Common myeloid progenitor, CD34-positive (primary cell): Measurements from ENCODE around the gene RAB8A.

ENCODE experiments used
- CTCF ChIA-PET: fragments of 350-600 bp; sonication (Branson Sonifier 250); formaldehyde crosslinking; loops from one replicate; lab custom pipeline; 2021; ENCODE audit warnings: antibody characterized with exemption; lab: Charles Lee
- POLR2A ChIA-PET: fragments of 350-600 bp; sonication (Branson Sonifier 250); formaldehyde crosslinking; loops from one replicate; lab custom pipeline; 2021; ENCODE audit warnings: antibody characterized with exemption; lab: Charles Lee
- DNase-seq, 3 donors: peaks; one replicate each; pipeline versions ENCODE4 v3.0.0 to v3.0.0-alpha.2; 2013
- H3K27ac ChIP-seq, 2 experiments: 1 replicate in 1 of 2; 2 replicates in 1 of 2; pipeline ENCODE4 v1.7.0; 2013; ENCODE audit warnings: inconsistent platforms in 2 of 2, low read length in 2 of 2, mild to moderate bottlenecking in 2 of 2, low read depth in 1 of 2, moderate library complexity in 1 of 2; ENCODE audit not compliant: severe bottlenecking in 2 of 2, insufficient read depth in 1 of 2, poor library complexity in 1 of 2
- H3K27me3 ChIP-seq, 5 experiments: replicated peaks in 2 of 5; 1 replicate in 3 of 5; 2 replicates in 2 of 5; pipeline versions ENCODE4 v1.6.1 to v1.7.0; 2013; ENCODE audit warnings: low read length in 4 of 5, mild to moderate bottlenecking in 2 of 5, moderate library complexity in 2 of 5, inconsistent platforms in 1 of 5; ENCODE audit not compliant: insufficient read depth in 5 of 5, control insufficient read depth in 4 of 5
- H3K36me3 ChIP-seq, 4 experiments: 1 replicate in 2 of 4; 2 replicates in 2 of 4; pipeline versions ENCODE4 v1.6.1 to v1.7.0; 2013; ENCODE audit warnings: low read length in 3 of 4, control low read depth in 1 of 4, mild to moderate bottlenecking in 1 of 4; ENCODE audit not compliant: control insufficient read depth in 4 of 4, insufficient read depth in 4 of 4
- H3K4me1 ChIP-seq, 4 experiments: 1 replicate in 3 of 4; 2 replicates in 1 of 4; pipeline versions ENCODE4 v1.6.1 to v1.7.1; 2013; ENCODE audit warnings: low read length in 3 of 4, mild to moderate bottlenecking in 3 of 4, control low read depth in 1 of 4, inconsistent platforms in 1 of 4, moderate library complexity in 1 of 4; ENCODE audit not compliant: control insufficient read depth in 4 of 4, insufficient read depth in 4 of 4; ENCODE audit errors: control extremely low read depth in 1 of 4
- H3K4me3 ChIP-seq, 7 experiments: 1 replicate in 4 of 7; 2 replicates in 3 of 7; pipeline versions ENCODE4 v1.5.1 to v1.7.0; 2013; ENCODE audit warnings: mild to moderate bottlenecking in 7 of 7, low read length in 6 of 7, moderate library complexity in 6 of 7, inconsistent platforms in 2 of 7, low read depth in 2 of 7, control low read depth in 1 of 7; ENCODE audit not compliant: insufficient read depth in 4 of 7, control insufficient read depth in 1 of 7; ENCODE audit errors: extremely low read depth in 1 of 7
- H3K9me3 ChIP-seq, 5 experiments: 1 replicate in 4 of 5; 2 replicates in 1 of 5; pipeline versions ENCODE4 v1.6.1 to v1.7.1; 2013; ENCODE audit warnings: low read length in 4 of 5, mild to moderate bottlenecking in 2 of 5, inconsistent platforms in 1 of 5, low read depth in 1 of 5, moderate library complexity in 1 of 5; ENCODE audit not compliant: control insufficient read depth in 4 of 5, insufficient read depth in 2 of 5; ENCODE audit errors: control extremely low read depth in 1 of 5
- WGBS: methylation state at CpG from one replicate; pipeline ENCODE4 v1.1.5; 2013; ENCODE audit not compliant: insufficient coverage; 5-methylcytosine and 5-hydroxymethylcytosine counted together

Gene RAB8A

GRCh38 chr19:16146112-16146511 lies 34.4 kb downstream of the RAB8A start:
- WGBS, result 61% methylated on average over 4 of the region's 5 CpGs

GRCh38 chr19:16148443-16149229 lies 36.9 kb downstream of the RAB8A start:
- ChIA-PET POLR2A (interaction anchor here (0.7 kb wide), 1 partner anchor 10 kb away, joined by 4 read pairs; no protein-coding TSS in a partner anchor), CTCF (interaction anchor here (1.2 to 1.9 kb wide), 4 partner anchors 9 to 107 kb away, joined by 3 to 5 read pairs (median 4); no protein-coding TSS in a partner anchor)
- Histone ChIP-seq H3K36me3 (peaks cover 5 to 54% (median 26%) of the 10 kb centered on the region in 4 experiments), H3K4me1 (peaks cover 6 to 86% (median 78%) of the 10 kb centered on the region in 4 experiments), H3K4me3 (peak overlapping the region in 3 of 7 experiments; percentile 35 to 41 (median 38)), H3K9me3 (no peaks in the 10 kb centered on the region), H3K27me3 (no peaks in the 10 kb centered on the region), H3K27ac (peak overlapping the region; percentile 33 to 73)
- WGBS, result 77% methylated on average over 8 of the region's 8 CpGs
- DNase-seq, result no peak

More at GRCh38 chr19:16146112-16146511, 34.4 kb downstream of the RAB8A start:
- Histone ChIP-seq H3K4me1 (peaks cover 6 to 94% (median 86%) of the 10 kb centered on the region in 4 experiments), H3K27ac (peak overlapping the region in 1 of 2 experiments; percentile 9), H3K9me3 (no peaks in the 10 kb centered on the region), H3K4me3 (peak overlapping the region in 6 of 7 experiments; percentile 19 to 94 (median 62)), H3K27me3 (no peaks in the 10 kb centered on the region), H3K36me3 (peaks cover 2 to 35% (median 12%) of the 10 kb centered on the region in 4 experiments)
- POLR2A ChIA-PET, result no interaction called here
- no peak for DNase-seq
- CTCF ChIA-PET, result interaction anchor here (0.7 to 2.9 kb wide), 6 partner anchors 8 to 104 kb away, joined by 3 to 11 read pairs (median 3); no protein-coding TSS in a partner anchor

- Histone ChIP-seq H3K27me3 (no peaks in the 10 kb centered on the region), H3K4me1 (peaks cover under 1 to 66% (median 56%) of the 10 kb centered on the region in 4 experiments), H3K9me3 (no peaks in the 10 kb centered on the region), H3K4me3 (no peak overlapping the region), H3K36me3 (peaks cover 23 to 79% (median 57%) of the 10 kb centered on the region in 4 experiments), H3K27ac (peak overlapping the region in 1 of 2 experiments; percentile 37)
- 90% methylated on average over 10 of the region's 11 CpGs for WGBS
- peak in 2 of 3 donors; percentile 49 to 61 for DNase-seq
- POLR2A ChIA-PET, result interaction anchor here (0.7 kb wide), 1 partner anchor 36 kb away, joined by 8 read pairs; no protein-coding TSS in a partner anchor
- CTCF ChIA-PET, result interaction anchor here (1.0 to 2.1 kb wide), 6 partner anchors 9 to 91 kb away, joined by 3 to 11 read pairs (median 3); partner anchors contain the start of gene HSH2D
Observed at GRCh38 chr19:16153582-16154336, 42.1 kb downstream of the RAB8A start.

DNA sequence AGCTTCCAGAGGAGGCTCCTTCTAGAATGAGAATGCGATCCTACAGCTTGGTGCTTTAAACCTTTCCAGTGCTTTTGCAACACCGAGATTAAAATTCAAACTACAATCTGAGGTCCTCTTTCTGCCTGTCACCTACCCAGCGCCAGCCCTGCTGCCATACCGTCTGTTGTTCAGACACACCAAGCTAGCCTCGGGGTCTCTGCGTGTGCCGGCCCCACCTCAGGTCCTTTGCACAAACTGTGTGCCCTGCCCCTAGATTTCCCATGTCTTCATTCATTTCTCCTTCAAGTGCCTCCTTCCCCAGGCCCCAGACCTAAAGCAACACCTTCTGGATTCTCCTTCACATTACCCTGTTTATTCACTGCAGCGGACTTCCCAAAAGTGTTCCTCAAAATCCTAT lies 42.9 kb downstream of the RAB8A start:
- peaks cover 23 to 75% (median 52%) of the 10 kb centered on the region in 4 experiments for H3K36me3 ChIP-seq
- CTCF ChIA-PET, result interaction anchor here (1.1 to 2.1 kb wide), 4 partner anchors 10 to 92 kb away, joined by 3 to 11 read pairs (median 4); partner anchors contain the start of gene HSH2D
- peaks cover 0 to 58% (median 48%) of the 10 kb centered on the region in 4 experiments for H3K4me1 ChIP-seq
- no peaks in the 10 kb centered on the region for H3K27me3 ChIP-seq
- no peak for DNase-seq
- POLR2A ChIA-PET, result no interaction called here
- H3K4me3 ChIP-seq, result no peak overlapping the region
- WGBS, result 98% methylated on average over 7 of the region's 8 CpGs
- H3K27ac ChIP-seq, result peak overlapping the region in 1 of 2 experiments; percentile 37
- H3K9me3 ChIP-seq, result no peaks in the 10 kb centered on the region

- H3K9me3 ChIP-seq, result no peaks in the 10 kb centered on the region
- H3K36me3 ChIP-seq, result peaks cover 23 to 70% (median 51%) of the 10 kb centered on the region in 4 experiments
- ChIA-PET CTCF (interaction anchor here (0.7 to 1.6 kb wide), 2 partner anchors 10 to 14 kb away, joined by 3 to 4 read pairs; no protein-coding TSS in a partner anchor), POLR2A (no interaction called here)
- H3K4me3 ChIP-seq, result no peak overlapping the region
- H3K27me3 ChIP-seq, result no peaks in the 10 kb centered on the region
- no peak for DNase-seq
- peak overlapping the region in 1 of 2 experiments; percentile 37 for H3K27ac ChIP-seq
- peaks cover 0 to 52% (median 42%) of the 10 kb centered on the region in 4 experiments for H3K4me1 ChIP-seq
- WGBS, result 100% methylated on average over 1 of the region's 1 CpG
Observed at GRCh38 chr19:16155128-16155527, 43.4 kb downstream of the RAB8A start.

GRCh38 chr19:16156904-16157303 lies 45.2 kb downstream of the RAB8A start:
- peaks cover 21 to 61% (median 47%) of the 10 kb centered on the region in 4 experiments for H3K36me3 ChIP-seq
- CTCF ChIA-PET, result interaction anchor here (0.6 to 3.6 kb wide), 3 partner anchors 13 to 16 kb away, joined by 3 to 13 read pairs (median 3); no protein-coding TSS in a partner anchor

More at GRCh38 chr19:16156904-16157303, 45.2 kb downstream of the RAB8A start:
- Histone ChIP-seq H3K9me3 (no peaks in the 10 kb centered on the region), H3K4me1 (peaks cover 0 to 45% (median 36%) of the 10 kb centered on the region in 4 experiments), H3K4me3 (no peak overlapping the region), H3K27ac (peak overlapping the region in 1 of 2 experiments; percentile 54), H3K27me3 (no peaks in the 10 kb centered on the region)
- no peak for DNase-seq
- WGBS, result 74% methylated on average over 3 of the region's 6 CpGs
- POLR2A ChIA-PET, result interaction anchor here (0.5 kb wide), 1 partner anchor 155 kb away, joined by 3 read pairs; no protein-coding TSS in a partner anchor
